ENCODE measurements around the gene MASP1.
"Not testable (repeated sequence)": the region's sequence is repeated elsewhere in the genome, so short reads cannot be mapped to it uniquely, and the experiment has no call there.

The MASP1 gene

DNA sequence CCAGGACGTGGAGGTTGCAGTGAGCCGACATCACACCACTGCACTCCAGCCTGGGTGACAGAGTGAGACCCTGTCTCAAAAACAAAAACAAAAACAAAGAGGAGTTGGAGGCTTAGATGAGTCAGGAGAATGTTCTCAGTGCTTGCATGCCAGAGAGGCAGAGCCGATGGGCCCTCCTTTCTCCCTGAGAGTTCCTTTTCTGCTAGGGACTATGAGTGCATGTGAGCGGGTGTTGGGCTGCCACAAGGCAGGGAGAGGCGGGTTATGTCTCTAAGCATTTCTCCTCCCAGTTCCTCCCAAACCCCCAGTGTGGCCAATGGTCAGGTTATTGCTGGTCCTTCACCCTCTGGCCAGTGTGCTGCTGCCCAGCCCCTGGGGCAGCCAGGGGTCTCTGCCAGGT is 49.1 kb downstream of the MASP1 start:
- TF ChIP-seq, protein P1, sequence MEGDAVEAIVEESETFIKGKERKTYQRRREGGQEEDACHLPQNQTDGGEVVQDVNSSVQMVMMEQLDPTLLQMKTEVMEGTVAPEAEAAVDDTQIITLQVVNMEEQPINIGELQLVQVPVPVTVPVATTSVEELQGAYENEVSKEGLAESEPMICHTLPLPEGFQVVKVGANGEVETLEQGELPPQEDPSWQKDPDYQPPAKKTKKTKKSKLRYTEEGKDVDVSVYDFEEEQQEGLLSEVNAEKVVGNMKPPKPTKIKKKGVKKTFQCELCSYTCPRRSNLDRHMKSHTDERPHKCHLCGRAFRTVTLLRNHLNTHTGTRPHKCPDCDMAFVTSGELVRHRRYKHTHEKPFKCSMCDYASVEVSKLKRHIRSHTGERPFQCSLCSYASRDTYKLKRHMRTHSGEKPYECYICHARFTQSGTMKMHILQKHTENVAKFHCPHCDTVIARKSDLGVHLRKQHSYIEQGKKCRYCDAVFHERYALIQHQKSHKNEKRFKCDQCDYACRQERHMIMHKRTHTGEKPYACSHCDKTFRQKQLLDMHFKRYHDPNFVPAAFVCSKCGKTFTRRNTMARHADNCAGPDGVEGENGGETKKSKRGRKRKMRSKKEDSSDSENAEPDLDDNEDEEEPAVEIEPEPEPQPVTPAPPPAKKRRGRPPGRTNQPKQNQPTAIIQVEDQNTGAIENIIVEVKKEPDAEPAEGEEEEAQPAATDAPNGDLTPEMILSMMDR (IDR thresholded peaks at IDR 0.05; ENCODE audit: borderline replicate concordance, control extremely low read depth, extremely low read depth, insufficient read depth, missing control alignments) = no peak
- in situ Hi-C loops (cut with MboI; ENCODE audit: low sequenced_read_pairs, unreplicated experiment) = no loop called here
- no peak for DNase-seq (ENCODE audit: low spot score)

GRCh38 chr3:187238835-187239234 is 52.7 kb downstream of the MASP1 start:
- DNase-seq (ENCODE audit: low spot score); in situ Hi-C loops (cut with MboI; ENCODE audit: low sequenced_read_pairs, unreplicated experiment): not testable (repeated sequence)

GRCh38 chr3:187238239-187238638 is 53.3 kb downstream of the MASP1 start:
- in situ Hi-C loops (cut with MboI; ENCODE audit: low sequenced_read_pairs, unreplicated experiment) = no loop called here
- no peak for DNase-seq (ENCODE audit: low spot score)
- TF ChIP-seq, protein P1 (IDR thresholded peaks at IDR 0.05; ENCODE audit: borderline replicate concordance, control extremely low read depth, extremely low read depth, insufficient read depth, missing control alignments) = no peak

DNA sequence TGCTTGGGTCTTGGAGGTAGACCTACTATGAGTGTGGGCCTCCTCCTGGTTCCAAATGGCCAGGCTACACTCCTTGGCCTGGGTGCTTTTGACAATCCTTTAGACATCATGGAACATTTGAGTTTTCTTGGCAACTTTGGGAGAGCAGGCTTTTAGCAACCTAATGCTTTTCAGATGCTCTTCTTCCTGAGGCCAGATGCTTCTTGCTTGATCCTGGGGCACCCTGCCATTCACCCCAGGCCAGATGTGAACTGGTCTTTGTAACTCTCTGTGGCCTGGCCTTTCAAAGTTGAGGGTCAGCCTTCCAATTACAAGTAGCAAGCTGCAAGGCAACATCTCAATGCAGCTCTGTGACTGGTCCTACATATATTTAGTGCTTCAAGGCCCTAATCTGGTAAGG is 53.8 kb downstream of the MASP1 start:
- in situ Hi-C loops (cut with MboI; ENCODE audit: low sequenced_read_pairs, unreplicated experiment) = no loop called here
- TF ChIP-seq, protein P1 (IDR thresholded peaks at IDR 0.05; ENCODE audit: borderline replicate concordance, control extremely low read depth, extremely low read depth, insufficient read depth, missing control alignments) = no peak
- DNase-seq (ENCODE audit: low spot score) = no peak

GRCh38 chr3:187236962-187237361 is 54.6 kb downstream of the MASP1 start:
- DNase-seq (ENCODE audit: low spot score) = no peak
- in situ Hi-C loops (cut with MboI; ENCODE audit: low sequenced_read_pairs, unreplicated experiment) = no loop called here
- TF ChIP-seq, protein P1 (IDR thresholded peaks at IDR 0.05; ENCODE audit: borderline replicate concordance, control extremely low read depth, extremely low read depth, insufficient read depth, missing control alignments) = no peak

GRCh38 chr3:187230011-187230410 is 61.5 kb downstream of the MASP1 start:
- TF ChIP-seq, protein P1 (IDR thresholded peaks at IDR 0.05; ENCODE audit: borderline replicate concordance, control extremely low read depth, extremely low read depth, insufficient read depth, missing control alignments) = no peak
- DNase-seq (ENCODE audit: low spot score) = no peak
- in situ Hi-C loops (cut with MboI; ENCODE audit: low sequenced_read_pairs, unreplicated experiment) = no loop called here

GRCh38 chr3:187228740-187229139 is 62.8 kb downstream of the MASP1 start:
- in situ Hi-C loops (cut with MboI; ENCODE audit: low sequenced_read_pairs, unreplicated experiment) = no loop called here
- DNase-seq (ENCODE audit: low spot score) = no peak
- TF ChIP-seq, protein P1 (IDR thresholded peaks at IDR 0.05; ENCODE audit: borderline replicate concordance, control extremely low read depth, extremely low read depth, insufficient read depth, missing control alignments) = no peak

Data from GM13976 (cell line).